ENCODE measurements around the gene ASTN1.

The ASTN1 gene

DNA sequence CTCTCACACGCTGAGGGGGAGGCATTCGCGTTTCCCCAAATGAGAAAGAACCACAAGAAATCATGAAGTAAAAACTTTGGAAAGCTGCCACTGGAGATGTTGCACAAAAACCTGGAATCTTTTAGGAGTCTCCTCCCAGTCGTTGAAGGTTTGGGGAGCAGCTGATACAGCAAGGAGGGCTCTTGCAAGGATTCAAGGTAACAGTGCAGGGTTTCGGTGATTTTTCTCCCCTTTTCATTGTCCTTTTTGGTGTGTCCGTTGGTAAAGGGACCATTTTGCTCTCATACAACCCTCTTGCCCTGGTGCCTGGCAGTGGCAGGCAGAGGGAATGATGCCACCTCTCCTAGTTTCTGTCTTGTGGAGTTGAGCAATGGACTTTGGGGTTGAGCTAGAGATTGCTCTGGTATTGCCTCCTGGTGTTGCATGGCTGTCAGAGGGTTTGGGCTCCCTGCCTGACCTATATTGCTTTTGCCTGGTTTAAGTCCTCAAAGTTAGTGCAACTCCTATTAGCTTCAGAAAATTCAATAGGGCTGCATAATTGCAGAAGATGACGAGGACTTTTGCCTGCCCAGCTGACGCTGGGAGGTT, 7.1 kb upstream of the ASTN1 start:
- H3K4me3 ChIP-seq (ENCODE audit: low read depth, low read length), result no peak overlapping the region

DNA sequence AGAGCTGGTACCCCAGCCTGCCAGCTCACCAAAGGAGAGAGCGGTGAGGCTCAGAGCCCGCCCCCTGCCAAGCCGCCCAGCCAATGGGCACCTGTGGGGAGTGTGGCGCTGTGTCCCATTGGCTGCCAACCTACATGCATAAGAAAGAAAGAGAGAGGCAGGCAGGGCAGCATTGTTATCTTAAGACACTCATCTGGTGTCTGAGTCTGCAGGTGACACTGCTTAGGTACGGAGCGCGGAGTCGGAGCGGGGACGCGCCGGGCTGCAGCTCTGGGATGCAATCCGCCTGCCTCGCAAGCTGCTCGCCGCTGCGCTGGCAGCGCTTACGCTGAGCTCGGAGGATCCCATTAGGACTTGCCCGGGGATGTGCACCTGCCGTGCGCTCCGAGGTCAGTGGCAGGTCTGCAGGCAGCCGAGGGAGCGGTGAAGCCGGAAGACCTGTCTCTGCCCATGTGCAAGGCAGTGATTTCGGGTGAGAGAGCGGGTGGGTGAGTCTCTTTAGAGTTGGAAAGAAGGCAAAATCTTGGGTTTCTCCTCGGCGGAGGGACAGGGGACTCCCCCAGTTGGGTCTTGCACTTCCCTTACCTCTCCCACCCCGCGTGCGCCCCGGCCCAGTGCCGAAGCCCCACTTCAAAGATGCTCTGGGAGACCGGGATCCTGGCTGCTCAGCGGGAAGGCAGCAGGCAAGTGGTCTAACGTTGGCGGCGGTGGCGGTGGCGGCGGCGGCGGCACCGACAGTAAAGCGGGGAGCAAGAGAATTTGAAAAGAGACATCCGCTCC, 6.4 kb upstream of the ASTN1 start, which contains the start of gene BRINP2:
Gene BRINP2, plus strand, starts transcription at position 203 of the 780 bp plus-strand sequence. CDS start 58,919 bp downstream, outside the sequence.
- TF ChIP-seq, protein P1, sequence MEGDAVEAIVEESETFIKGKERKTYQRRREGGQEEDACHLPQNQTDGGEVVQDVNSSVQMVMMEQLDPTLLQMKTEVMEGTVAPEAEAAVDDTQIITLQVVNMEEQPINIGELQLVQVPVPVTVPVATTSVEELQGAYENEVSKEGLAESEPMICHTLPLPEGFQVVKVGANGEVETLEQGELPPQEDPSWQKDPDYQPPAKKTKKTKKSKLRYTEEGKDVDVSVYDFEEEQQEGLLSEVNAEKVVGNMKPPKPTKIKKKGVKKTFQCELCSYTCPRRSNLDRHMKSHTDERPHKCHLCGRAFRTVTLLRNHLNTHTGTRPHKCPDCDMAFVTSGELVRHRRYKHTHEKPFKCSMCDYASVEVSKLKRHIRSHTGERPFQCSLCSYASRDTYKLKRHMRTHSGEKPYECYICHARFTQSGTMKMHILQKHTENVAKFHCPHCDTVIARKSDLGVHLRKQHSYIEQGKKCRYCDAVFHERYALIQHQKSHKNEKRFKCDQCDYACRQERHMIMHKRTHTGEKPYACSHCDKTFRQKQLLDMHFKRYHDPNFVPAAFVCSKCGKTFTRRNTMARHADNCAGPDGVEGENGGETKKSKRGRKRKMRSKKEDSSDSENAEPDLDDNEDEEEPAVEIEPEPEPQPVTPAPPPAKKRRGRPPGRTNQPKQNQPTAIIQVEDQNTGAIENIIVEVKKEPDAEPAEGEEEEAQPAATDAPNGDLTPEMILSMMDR (IDR thresholded peaks at IDR 0.05; ENCODE audit: insufficient read depth, low read length, missing control alignments), result no peak
- CTCF ChIA-PET, result interaction anchor here (4.8 kb wide), 1 partner anchor 11 kb away, joined by 20 read pairs; no protein-coding TSS in a partner anchor
- no peak for DNase-seq (ENCODE audit: low read depth, low spot score)
- peak within 1 kb of the TSS; percentile 43 for H3K4me3 ChIP-seq (ENCODE audit: low read depth, low read length)
- POLR2A ChIA-PET, result no interaction called here

More for the DNA sequence above, 7.1 kb upstream of the ASTN1 start:
- CTCF ChIA-PET, result interaction anchor here (4.8 kb wide), 1 partner anchor 10 kb away, joined by 20 read pairs; no protein-coding TSS in a partner anchor
- DNase-seq (ENCODE audit: low read depth, low spot score), result no peak
- POLR2A ChIA-PET, result no interaction called here
- TF ChIP-seq, protein P1 (IDR thresholded peaks at IDR 0.05; ENCODE audit: insufficient read depth, low read length, missing control alignments), result no peak

DNA sequence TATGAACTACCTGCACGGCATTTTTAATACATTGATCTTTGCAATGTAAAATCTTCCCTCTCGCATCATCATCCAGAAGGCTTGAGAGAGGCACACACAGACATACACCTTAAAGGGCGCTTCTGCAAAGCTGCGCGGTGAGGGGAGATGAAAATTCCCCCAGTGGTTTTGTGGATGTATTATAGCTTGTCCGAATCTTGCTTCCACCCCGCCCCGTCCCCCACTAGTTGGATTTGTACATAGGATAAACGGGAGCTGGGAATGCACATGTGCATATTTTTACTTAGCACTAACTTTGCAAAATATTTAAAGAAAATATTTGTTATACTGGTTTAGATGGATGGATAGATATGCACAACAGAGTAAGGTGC, 542 bp upstream of the ASTN1 start:
- H3K4me3 ChIP-seq (ENCODE audit: low read depth, low read length), result no peak overlapping the region
- TF ChIP-seq, protein P1 (IDR thresholded peaks at IDR 0.05; ENCODE audit: insufficient read depth, low read length, missing control alignments), result no peak
- POLR2A ChIA-PET, result no interaction called here
- no peak for DNase-seq (ENCODE audit: low read depth, low spot score)
- CTCF ChIA-PET, result interaction anchor here (0.6 kb wide), 1 partner anchor 17 kb away, joined by 3 read pairs; no protein-coding TSS in a partner anchor

DNA sequence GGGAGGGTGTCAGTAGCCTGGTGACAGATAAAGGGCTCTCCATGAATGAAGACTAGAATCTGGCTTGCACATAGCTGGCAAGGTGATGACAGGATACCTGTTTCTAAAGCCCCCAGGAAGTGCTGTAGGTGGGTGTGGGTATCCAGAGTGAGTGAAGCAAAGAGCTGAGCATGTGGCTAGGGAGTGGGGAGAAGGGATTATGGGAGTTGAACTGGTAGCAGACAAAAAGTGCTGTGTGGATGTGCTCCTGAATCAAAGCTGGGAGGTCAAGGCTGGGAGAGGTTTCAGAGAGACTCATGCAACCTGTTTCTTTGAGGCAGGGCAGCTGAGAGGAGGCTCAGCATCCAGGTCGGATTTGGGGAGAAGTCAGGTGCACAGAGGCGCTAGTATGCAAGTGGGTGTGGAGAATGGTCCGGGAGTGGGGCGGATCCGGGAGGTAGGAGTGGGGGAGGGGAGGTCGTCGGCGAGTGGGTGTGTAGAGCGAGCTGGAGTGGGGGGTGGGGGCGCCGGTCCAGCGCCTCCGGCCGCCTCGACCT, 600 bp downstream of the ASTN1 start:
- CTCF ChIA-PET, result interaction anchor here (0.9 kb wide), 1 partner anchor 17 kb away, joined by 3 read pairs; no protein-coding TSS in a partner anchor
- no peak overlapping the region for H3K4me3 ChIP-seq (ENCODE audit: low read depth, low read length)
- POLR2A ChIA-PET, result no interaction called here
- TF ChIP-seq, protein P1 (IDR thresholded peaks at IDR 0.05; ENCODE audit: insufficient read depth, low read length, missing control alignments), result no peak
- no peak for DNase-seq (ENCODE audit: low read depth, low spot score)

DNA sequence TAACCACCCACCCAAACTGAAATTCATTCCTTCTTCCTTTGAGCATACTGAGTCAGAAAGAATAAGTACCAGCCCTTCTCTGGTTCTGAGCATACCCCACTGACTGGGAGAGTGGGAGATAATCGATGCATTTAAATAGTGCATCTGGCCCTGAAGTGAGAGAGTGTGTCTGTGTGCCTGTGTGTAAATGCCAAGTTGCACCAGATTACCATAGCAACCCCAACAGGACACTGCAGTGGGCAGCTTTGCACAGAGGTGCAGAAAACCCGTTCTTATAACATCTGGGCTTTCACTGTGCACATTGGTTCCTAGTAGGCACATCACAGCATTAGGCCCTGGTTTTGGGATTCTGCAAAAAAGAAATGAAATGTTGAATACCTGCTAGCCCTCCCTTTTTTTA, 2.3 kb downstream of the ASTN1 start:
- no peak overlapping the region for H3K4me3 ChIP-seq (ENCODE audit: low read depth, low read length)
- POLR2A ChIA-PET, result no interaction called here
- CTCF ChIA-PET, result no interaction called here
- TF ChIP-seq, protein P1 (IDR thresholded peaks at IDR 0.05; ENCODE audit: insufficient read depth, low read length, missing control alignments), result no peak
- DNase-seq (ENCODE audit: low read depth, low spot score), result no peak

DNA sequence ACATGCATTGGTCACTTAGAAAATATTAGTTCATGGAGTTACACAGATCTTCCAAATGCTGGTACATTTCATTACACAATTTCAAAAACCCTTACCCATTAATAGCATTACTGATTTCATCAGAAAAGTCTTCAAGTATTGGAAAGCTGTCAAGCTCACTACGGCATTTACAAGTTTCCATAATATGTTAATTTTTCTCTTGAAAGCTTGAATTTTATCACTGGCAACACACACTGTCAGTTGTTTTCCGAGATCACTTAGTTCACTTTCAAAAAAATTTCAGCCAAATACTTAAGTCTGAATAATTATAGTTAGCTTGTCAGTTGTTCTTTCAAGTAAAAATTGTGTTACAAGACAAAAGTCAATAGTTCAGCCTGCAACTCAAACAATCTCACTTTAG, 18.0 kb downstream of the ASTN1 start:
- no peak overlapping the region for H3K4me3 ChIP-seq (ENCODE audit: low read depth, low read length)
- CTCF ChIA-PET, result no interaction called here

More for the DNA sequence above, 18.0 kb downstream of the ASTN1 start:
- POLR2A ChIA-PET, result no interaction called here
- no peak for DNase-seq (ENCODE audit: low read depth, low spot score)
- TF ChIP-seq, protein P1 (IDR thresholded peaks at IDR 0.05; ENCODE audit: insufficient read depth, low read length, missing control alignments), result no peak
